Measurements from ENCODE around the gene OR52I2. TPM values are rescaled to one million over a fixed set of nuclear protein-coding genes. Genes with fewer than 3 reads are reported as not detected.

OR52I2 gene
- polyA plus RNA-seq, 1 of the 3 experiments (the other 2 are of a cell fraction): not detected

DNA sequence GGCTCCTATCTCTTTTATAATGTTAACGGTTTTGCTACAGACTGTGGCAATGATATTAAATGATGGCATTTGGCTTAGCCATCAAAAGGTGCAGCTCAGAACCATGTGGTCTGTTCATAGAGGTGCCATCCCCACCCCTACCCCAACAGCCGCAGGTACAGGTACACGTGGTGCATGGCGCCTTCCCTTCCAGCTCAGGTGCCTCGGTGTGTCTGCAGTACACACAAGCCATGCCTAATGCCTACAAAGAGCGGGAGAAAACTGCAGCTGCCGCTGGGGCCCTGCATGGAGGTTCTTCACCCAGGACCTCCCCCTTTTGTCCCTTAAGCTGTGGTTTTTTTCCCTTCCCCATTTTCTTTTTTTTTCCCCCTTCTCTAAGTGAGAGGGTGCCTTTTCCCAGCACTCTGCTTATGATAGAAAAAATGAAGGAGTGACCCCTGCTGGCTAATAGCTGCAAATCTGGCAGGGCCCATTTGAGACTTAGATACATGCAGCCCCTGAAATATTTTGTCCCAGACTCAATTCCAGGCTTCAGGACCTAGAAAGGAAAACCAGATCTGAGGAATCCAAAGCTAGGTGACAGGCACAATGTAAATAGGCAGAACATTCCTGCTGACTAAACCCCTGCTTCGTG lies 30.1 kb upstream of the OR52I2 start:
- CTCF ChIA-PET: interaction anchor here (0.8 to 3.9 kb wide), 8 partner anchors 10 to 369 kb away, joined by 3 to 22 read pairs (median 4); partner anchors contain the start of gene TRIM68
- Histone ChIP-seq H3K9me2 (no peaks in the 10 kb centered on the region), H3K79me2 (ENCODE audit: insufficient read depth) (no peaks in the 10 kb centered on the region), H4K20me1 (ENCODE audit: insufficient read depth) (no peaks in the 10 kb centered on the region), H3K27me3 (ENCODE audit: insufficient read depth) (no peaks in the 10 kb centered on the region), H3K9ac (no peak overlapping the region), H3K4me3 (ENCODE audit: low read depth in 2 of 2, low read length in 1 of 2) (no peak overlapping the region), H3K4me2 (no peak overlapping the region), H3K27ac (ENCODE audit: low read depth in 2 of 2, low read length in 1 of 2) (no peak overlapping the region), H3K9me3 (no peaks in the 10 kb centered on the region), H2AFZ (ENCODE audit: low read depth) (no peak overlapping the region), H3K4me1 (ENCODE audit: control insufficient read depth in 1 of 2, insufficient read depth in 2 of 2, low read depth in 1 of 2, low read length in 1 of 2) (no peaks in the 10 kb centered on the region), H3K36me3 (replicated peaks in 1 of 2; ENCODE audit: control insufficient read depth in 1 of 2, insufficient read depth in 2 of 2, low read length in 1 of 2) (no peaks in the 10 kb centered on the region), H3F3A (replicated peaks; ENCODE audit: insufficient read depth) (no peaks in the 10 kb centered on the region)
- TF ChIP-seq, protein P1, sequence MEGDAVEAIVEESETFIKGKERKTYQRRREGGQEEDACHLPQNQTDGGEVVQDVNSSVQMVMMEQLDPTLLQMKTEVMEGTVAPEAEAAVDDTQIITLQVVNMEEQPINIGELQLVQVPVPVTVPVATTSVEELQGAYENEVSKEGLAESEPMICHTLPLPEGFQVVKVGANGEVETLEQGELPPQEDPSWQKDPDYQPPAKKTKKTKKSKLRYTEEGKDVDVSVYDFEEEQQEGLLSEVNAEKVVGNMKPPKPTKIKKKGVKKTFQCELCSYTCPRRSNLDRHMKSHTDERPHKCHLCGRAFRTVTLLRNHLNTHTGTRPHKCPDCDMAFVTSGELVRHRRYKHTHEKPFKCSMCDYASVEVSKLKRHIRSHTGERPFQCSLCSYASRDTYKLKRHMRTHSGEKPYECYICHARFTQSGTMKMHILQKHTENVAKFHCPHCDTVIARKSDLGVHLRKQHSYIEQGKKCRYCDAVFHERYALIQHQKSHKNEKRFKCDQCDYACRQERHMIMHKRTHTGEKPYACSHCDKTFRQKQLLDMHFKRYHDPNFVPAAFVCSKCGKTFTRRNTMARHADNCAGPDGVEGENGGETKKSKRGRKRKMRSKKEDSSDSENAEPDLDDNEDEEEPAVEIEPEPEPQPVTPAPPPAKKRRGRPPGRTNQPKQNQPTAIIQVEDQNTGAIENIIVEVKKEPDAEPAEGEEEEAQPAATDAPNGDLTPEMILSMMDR (IDR thresholded peaks at IDR 0.05): peak; percentile 52
- no peak for TF ChIP-seq NFIC (IDR thresholded peaks at IDR 0.05; ENCODE audit: borderline replicate concordance)
- DNase-seq: peak; percentile 5
- WGBS (ENCODE audit: low lambda C conversion rate): 10% methylated on average over 8 of the region's 8 CpGs
- POLR2A ChIA-PET: no interaction called here

DNA sequence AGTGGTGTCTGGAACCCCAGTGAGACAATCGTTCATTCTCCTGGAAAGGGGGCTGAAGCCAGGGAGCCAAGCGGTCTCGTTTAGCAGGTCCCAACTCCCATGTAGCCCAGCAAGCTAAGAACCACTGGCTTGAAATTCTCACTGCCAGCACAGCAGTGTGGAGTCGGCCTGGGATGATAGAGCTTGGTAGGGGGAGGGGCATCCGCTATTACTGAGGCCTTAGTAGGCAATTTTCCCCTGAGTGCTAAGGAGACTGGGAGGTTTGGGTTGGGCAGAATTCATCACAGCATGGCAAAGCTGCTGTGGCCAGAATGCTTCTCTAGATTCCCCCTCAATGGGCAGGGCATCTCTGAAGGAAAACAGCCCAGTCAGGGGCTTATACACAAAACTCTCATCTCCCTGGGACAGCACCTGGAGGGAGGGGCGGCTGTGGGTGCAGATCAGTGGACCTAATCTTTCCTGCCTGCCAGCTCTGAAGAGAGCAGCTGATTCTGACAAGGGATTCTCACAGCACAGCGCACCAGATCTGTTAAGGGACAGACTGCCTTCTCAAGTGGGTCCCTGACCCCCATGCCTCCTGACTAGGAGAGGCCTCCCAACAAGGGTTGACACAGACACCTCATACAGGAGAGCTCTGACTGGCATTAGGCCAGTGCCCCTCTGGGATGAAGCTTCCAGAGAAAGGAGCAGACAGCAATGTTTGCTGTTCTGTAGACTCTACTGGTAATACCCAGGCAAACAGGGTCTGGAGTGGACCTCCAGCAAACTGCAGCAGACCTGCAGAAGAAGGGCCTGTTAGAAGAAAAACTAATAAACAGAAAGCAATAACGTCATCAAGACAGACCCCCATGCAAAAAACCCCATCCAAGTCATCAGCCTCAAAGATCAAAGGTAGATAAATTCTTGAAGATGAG lies 21.8 kb upstream of the OR52I2 start:
- Histone ChIP-seq H3K4me3 (ENCODE audit: low read depth in 2 of 2, low read length in 1 of 2) (no peak overlapping the region), H3K9ac (no peak overlapping the region), H3K4me1 (ENCODE audit: control insufficient read depth in 1 of 2, insufficient read depth in 2 of 2, low read depth in 1 of 2, low read length in 1 of 2) (no peaks in the 10 kb centered on the region), H3F3A (replicated peaks; ENCODE audit: insufficient read depth) (no peaks in the 10 kb centered on the region), H3K27me3 (ENCODE audit: insufficient read depth) (no peaks in the 10 kb centered on the region), H3K9me2 (no peaks in the 10 kb centered on the region), H3K4me2 (no peak overlapping the region), H3K9me3 (no peaks in the 10 kb centered on the region), H4K20me1 (ENCODE audit: insufficient read depth) (no peaks in the 10 kb centered on the region), H3K79me2 (ENCODE audit: insufficient read depth) (no peaks in the 10 kb centered on the region), H3K36me3 (replicated peaks in 1 of 2; ENCODE audit: control insufficient read depth in 1 of 2, insufficient read depth in 2 of 2, low read length in 1 of 2) (no peaks in the 10 kb centered on the region), H3K27ac (ENCODE audit: low read depth in 2 of 2, low read length in 1 of 2) (no peak overlapping the region), H2AFZ (ENCODE audit: low read depth) (no peak overlapping the region)
- ChIA-PET POLR2A (no interaction called here), CTCF (no interaction called here)
- DNase-seq: no peak
- 6% methylated on average over 7 of the region's 8 CpGs for WGBS (ENCODE audit: low lambda C conversion rate)
- no peak for TF ChIP-seq NRF1 (IDR thresholded peaks at IDR 0.05; ENCODE audit: low read depth, low read length)
- TF ChIP-seq, protein P2, sequence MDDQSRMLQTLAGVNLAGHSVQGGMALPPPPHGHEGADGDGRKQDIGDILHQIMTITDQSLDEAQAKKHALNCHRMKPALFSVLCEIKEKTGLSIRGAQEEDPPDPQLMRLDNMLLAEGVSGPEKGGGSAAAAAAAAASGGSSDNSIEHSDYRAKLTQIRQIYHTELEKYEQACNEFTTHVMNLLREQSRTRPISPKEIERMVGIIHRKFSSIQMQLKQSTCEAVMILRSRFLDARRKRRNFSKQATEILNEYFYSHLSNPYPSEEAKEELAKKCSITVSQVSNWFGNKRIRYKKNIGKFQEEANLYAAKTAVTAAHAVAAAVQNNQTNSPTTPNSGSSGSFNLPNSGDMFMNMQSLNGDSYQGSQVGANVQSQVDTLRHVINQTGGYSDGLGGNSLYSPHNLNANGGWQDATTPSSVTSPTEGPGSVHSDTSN (IDR thresholded peaks at IDR 0.05): no peak
- no peak for TF ChIP-seq TEAD4 (IDR thresholded peaks at IDR 0.05; ENCODE audit: borderline replicate concordance, insufficient read depth)
- no peak for TF ChIP-seq TAF1 (IDR thresholded peaks at IDR 0.05; ENCODE audit: borderline replicate concordance, low read depth, low read length)
- TF ChIP-seq, protein P3, sequence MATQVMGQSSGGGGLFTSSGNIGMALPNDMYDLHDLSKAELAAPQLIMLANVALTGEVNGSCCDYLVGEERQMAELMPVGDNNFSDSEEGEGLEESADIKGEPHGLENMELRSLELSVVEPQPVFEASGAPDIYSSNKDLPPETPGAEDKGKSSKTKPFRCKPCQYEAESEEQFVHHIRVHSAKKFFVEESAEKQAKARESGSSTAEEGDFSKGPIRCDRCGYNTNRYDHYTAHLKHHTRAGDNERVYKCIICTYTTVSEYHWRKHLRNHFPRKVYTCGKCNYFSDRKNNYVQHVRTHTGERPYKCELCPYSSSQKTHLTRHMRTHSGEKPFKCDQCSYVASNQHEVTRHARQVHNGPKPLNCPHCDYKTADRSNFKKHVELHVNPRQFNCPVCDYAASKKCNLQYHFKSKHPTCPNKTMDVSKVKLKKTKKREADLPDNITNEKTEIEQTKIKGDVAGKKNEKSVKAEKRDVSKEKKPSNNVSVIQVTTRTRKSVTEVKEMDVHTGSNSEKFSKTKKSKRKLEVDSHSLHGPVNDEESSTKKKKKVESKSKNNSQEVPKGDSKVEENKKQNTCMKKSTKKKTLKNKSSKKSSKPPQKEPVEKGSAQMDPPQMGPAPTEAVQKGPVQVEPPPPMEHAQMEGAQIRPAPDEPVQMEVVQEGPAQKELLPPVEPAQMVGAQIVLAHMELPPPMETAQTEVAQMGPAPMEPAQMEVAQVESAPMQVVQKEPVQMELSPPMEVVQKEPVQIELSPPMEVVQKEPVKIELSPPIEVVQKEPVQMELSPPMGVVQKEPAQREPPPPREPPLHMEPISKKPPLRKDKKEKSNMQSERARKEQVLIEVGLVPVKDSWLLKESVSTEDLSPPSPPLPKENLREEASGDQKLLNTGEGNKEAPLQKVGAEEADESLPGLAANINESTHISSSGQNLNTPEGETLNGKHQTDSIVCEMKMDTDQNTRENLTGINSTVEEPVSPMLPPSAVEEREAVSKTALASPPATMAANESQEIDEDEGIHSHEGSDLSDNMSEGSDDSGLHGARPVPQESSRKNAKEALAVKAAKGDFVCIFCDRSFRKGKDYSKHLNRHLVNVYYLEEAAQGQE (IDR thresholded peaks at IDR 0.05; ENCODE audit: low read depth, low read length): no peak
- TF ChIP-seq, protein P4, sequence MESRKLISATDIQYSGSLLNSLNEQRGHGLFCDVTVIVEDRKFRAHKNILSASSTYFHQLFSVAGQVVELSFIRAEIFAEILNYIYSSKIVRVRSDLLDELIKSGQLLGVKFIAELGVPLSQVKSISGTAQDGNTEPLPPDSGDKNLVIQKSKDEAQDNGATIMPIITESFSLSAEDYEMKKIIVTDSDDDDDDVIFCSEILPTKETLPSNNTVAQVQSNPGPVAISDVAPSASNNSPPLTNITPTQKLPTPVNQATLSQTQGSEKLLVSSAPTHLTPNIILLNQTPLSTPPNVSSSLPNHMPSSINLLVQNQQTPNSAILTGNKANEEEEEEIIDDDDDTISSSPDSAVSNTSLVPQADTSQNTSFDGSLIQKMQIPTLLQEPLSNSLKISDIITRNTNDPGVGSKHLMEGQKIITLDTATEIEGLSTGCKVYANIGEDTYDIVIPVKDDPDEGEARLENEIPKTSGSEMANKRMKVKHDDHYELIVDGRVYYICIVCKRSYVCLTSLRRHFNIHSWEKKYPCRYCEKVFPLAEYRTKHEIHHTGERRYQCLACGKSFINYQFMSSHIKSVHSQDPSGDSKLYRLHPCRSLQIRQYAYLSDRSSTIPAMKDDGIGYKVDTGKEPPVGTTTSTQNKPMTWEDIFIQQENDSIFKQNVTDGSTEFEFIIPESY (IDR thresholded peaks at IDR 0.05; ENCODE audit: borderline replicate concordance, low read depth): no peak
- TF ChIP-seq MEF2A (IDR thresholded peaks at IDR 0.05; ENCODE audit: borderline replicate concordance, low read depth): no peak
- TF ChIP-seq RXRA (IDR thresholded peaks at IDR 0.05; ENCODE audit: borderline replicate concordance, low read depth): no peak
- TF ChIP-seq RAD21 (IDR thresholded peaks at IDR 0.05; ENCODE audit: low read length): no peak
- no peak for TF ChIP-seq FOXJ3 (CRISPR knock-in tag; IDR thresholded peaks at IDR 0.05)
- TF ChIP-seq YY1 (IDR thresholded peaks at IDR 0.05; ENCODE audit: low read depth): no peak
- TF ChIP-seq GABPA (IDR thresholded peaks at IDR 0.05; ENCODE audit: low read depth): no peak
- no peak for TF ChIP-seq GATA2 (CRISPR knock-in tag; IDR thresholded peaks at IDR 0.05)
- TF ChIP-seq SIN3A (IDR thresholded peaks at IDR 0.05; ENCODE audit: borderline replicate concordance, low read depth, low read length): no peak
- TF ChIP-seq JUND (IDR thresholded peaks at IDR 0.05): no peak
- no peak for TF ChIP-seq RCOR1 (IDR thresholded peaks at IDR 0.05; ENCODE audit: low read length)

Measured in SK-N-SH (cell line).